ENCODE results near the gene BBS2.

BBS2 gene

DNA sequence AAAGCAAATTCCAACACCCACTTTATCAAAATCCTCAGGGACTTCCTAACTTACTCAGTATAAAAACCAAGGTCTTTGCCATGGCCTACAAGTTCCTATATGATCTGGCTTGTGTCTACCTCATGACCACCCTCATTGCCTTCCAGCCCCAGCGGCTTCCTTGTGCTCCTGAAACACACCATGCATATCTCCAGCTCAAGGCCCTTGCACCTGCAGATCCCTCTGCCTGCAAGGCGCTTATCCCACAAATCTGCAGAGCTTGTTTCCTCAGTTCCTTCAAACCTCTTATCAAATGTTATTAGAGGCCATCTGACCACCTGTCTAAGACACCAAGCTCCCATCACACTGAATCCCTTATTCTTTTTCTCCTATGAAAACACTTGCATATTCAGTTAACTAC lies 2.6 kb downstream of the BBS2 start:
- Histone ChIP-seq H3K9me3 (ENCODE audit: insufficient read depth, low read depth, low read length) (no peaks in the 10 kb centered on the region), H3K27ac (ENCODE audit: low read length) (no peak overlapping the region), H3K36me3 (ENCODE audit: insufficient read depth, low read depth, low read length) (no peaks in the 10 kb centered on the region), H3K9ac (ENCODE audit: low read depth, low read length) (no peak overlapping the region), H3K27me3 (ENCODE audit: insufficient read depth, low read length) (peaks cover 6% of the 10 kb centered on the region; the same call in 1 of the 2 replicates), H3K4me1 (ENCODE audit: insufficient read depth, low read length) (peaks cover 2% of the 10 kb centered on the region; the same call in 1 of the 2 replicates), H3K4me3 (ENCODE audit: low read length) (no peak overlapping the region)

GRCh38 chr16:56515665-56516064 lies 4.2 kb downstream of the BBS2 start:
- Histone ChIP-seq H3K27ac (ENCODE audit: low read length) (no peak overlapping the region), H3K4me1 (ENCODE audit: insufficient read depth, low read length) (peaks cover 2% of the 10 kb centered on the region; the same call in 1 of the 2 replicates), H3K4me3 (ENCODE audit: low read length) (no peak overlapping the region)

GRCh38 chr16:56514845-56515244 lies 5.0 kb downstream of the BBS2 start:
- H3K27ac ChIP-seq (ENCODE audit: low read length), result no peak overlapping the region
- no peaks in the 10 kb centered on the region for H3K27me3 ChIP-seq (ENCODE audit: insufficient read depth, low read length)
- H3K36me3 ChIP-seq (ENCODE audit: insufficient read depth, low read depth, low read length), result no peaks in the 10 kb centered on the region
- no peak overlapping the region for H3K4me3 ChIP-seq (ENCODE audit: low read length)
- no peaks in the 10 kb centered on the region for H3K4me1 ChIP-seq (ENCODE audit: insufficient read depth, low read length)
- H3K9ac ChIP-seq (ENCODE audit: low read depth, low read length), result no peak overlapping the region
- no peaks in the 10 kb centered on the region for H3K9me3 ChIP-seq (ENCODE audit: insufficient read depth, low read depth, low read length)

More at GRCh38 chr16:56515665-56516064, 4.2 kb downstream of the BBS2 start:
- H3K36me3 ChIP-seq (ENCODE audit: insufficient read depth, low read depth, low read length), result no peaks in the 10 kb centered on the region
- no peaks in the 10 kb centered on the region for H3K9me3 ChIP-seq (ENCODE audit: insufficient read depth, low read depth, low read length)
- H3K9ac ChIP-seq (ENCODE audit: low read depth, low read length), result no peak overlapping the region
- peaks cover 5% of the 10 kb centered on the region; the same call in 1 of the 2 replicates for H3K27me3 ChIP-seq (ENCODE audit: insufficient read depth, low read length)

DNA sequence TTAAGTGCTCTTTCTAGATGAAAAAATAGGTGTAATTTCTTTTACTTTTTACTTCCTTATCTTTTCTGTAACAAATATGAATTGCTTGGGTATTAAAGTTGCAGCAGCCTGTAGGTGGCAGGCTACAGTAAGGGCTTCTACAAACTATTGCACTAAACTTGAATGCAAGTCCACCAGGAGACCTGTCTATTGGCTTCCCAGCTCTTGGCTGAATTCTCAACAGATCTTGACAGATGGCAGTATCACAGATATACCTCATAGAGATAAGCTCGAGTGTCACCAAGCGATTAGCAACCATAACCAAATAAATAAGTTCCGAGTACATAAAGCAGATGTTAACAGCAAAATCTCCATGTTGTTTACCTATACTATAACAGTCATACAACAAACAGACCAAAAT lies 5.9 kb downstream of the BBS2 start:
- Histone ChIP-seq H3K27ac (ENCODE audit: low read length) (no peak overlapping the region), H3K4me3 (ENCODE audit: low read length) (no peak overlapping the region), H3K4me1 (ENCODE audit: insufficient read depth, low read length) (no peaks in the 10 kb centered on the region), H3K27me3 (ENCODE audit: insufficient read depth, low read length) (no peaks in the 10 kb centered on the region), H3K9me3 (ENCODE audit: insufficient read depth, low read depth, low read length) (no peaks in the 10 kb centered on the region), H3K9ac (ENCODE audit: low read depth, low read length) (no peak overlapping the region), H3K36me3 (ENCODE audit: insufficient read depth, low read depth, low read length) (no peaks in the 10 kb centered on the region)

DNA sequence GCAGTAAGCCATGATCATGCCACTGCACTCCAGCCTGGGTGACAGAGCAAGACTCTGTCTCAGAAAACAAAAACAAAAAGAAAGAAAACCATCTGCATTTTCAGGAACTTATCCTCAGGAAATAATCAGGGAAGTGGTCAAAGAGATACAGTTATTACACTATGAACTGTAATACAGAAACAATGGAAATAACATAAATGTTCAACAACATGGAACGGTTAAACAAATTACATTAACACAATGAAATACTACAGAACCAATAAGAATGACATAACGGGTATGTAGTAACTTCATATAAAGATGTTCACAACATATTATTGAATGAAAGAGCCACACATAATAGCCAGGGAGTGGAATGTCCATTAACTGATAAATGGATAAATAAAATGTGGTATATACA lies 6.7 kb downstream of the BBS2 start:
- Histone ChIP-seq H3K27ac (ENCODE audit: low read length) (no peak overlapping the region), H3K9me3 (ENCODE audit: insufficient read depth, low read depth, low read length) (no peaks in the 10 kb centered on the region), H3K4me1 (ENCODE audit: insufficient read depth, low read length) (no peaks in the 10 kb centered on the region), H3K27me3 (ENCODE audit: insufficient read depth, low read length) (no peaks in the 10 kb centered on the region), H3K36me3 (ENCODE audit: insufficient read depth, low read depth, low read length) (no peaks in the 10 kb centered on the region), H3K9ac (ENCODE audit: low read depth, low read length) (no peak overlapping the region), H3K4me3 (ENCODE audit: low read length) (no peak overlapping the region)

GRCh38 chr16:56512025-56512424 lies 7.8 kb downstream of the BBS2 start:
- H3K36me3 ChIP-seq (ENCODE audit: insufficient read depth, low read depth, low read length), result no peaks in the 10 kb centered on the region
- no peaks in the 10 kb centered on the region for H3K27me3 ChIP-seq (ENCODE audit: insufficient read depth, low read length)
- no peaks in the 10 kb centered on the region for H3K4me1 ChIP-seq (ENCODE audit: insufficient read depth, low read length)
- H3K9me3 ChIP-seq (ENCODE audit: insufficient read depth, low read depth, low read length), result no peaks in the 10 kb centered on the region
- H3K27ac ChIP-seq (ENCODE audit: low read length), result no peak overlapping the region
- no peak overlapping the region for H3K9ac ChIP-seq (ENCODE audit: low read depth, low read length)
- H3K4me3 ChIP-seq (ENCODE audit: low read length), result no peak overlapping the region

DNA sequence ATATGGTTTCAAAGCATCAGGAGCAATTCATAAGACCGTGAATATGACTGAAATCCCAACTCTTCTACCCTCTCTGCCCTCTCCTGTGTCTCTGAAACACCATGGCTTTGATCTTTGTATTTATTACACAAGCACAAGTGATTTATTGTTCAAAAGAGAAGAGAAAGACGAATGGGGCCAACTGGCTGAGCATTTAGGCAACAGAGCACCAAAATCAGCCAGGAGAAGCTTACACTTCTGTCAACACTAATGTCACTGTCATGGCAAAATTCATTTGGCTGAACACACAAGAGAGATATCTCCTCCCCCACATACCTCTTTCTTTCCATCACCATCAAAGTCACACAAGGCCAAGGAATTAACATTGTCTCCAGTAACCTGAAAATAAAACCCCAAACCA lies 9.3 kb downstream of the BBS2 start:
- Histone ChIP-seq H3K36me3 (ENCODE audit: insufficient read depth, low read depth, low read length) (0 out of 2 replicates have a peak, but pooled peaks cover 2% of the 10 kb centered on the region), H3K27me3 (ENCODE audit: insufficient read depth, low read length) (no peaks in the 10 kb centered on the region), H3K27ac (ENCODE audit: low read length) (no peak overlapping the region), H3K9ac (ENCODE audit: low read depth, low read length) (no peak overlapping the region), H3K9me3 (ENCODE audit: insufficient read depth, low read depth, low read length) (no peaks in the 10 kb centered on the region), H3K4me3 (ENCODE audit: low read length) (no peak overlapping the region), H3K4me1 (ENCODE audit: insufficient read depth, low read length) (no peaks in the 10 kb centered on the region)

GRCh38 chr16:56506941-56507340 lies 12.9 kb downstream of the BBS2 start:
- no peak overlapping the region for H3K9ac ChIP-seq (ENCODE audit: low read depth, low read length)
- H3K4me3 ChIP-seq (ENCODE audit: low read length), result no peak overlapping the region
- no peaks in the 10 kb centered on the region for H3K4me1 ChIP-seq (ENCODE audit: insufficient read depth, low read length)
- no peaks in the 10 kb centered on the region for H3K27me3 ChIP-seq (ENCODE audit: insufficient read depth, low read length)
- no peak overlapping the region for H3K27ac ChIP-seq (ENCODE audit: low read length)
- H3K9me3 ChIP-seq (ENCODE audit: insufficient read depth, low read depth, low read length), result no peaks in the 10 kb centered on the region
- 0 out of 2 replicates have a peak, but pooled peaks cover 6% of the 10 kb centered on the region for H3K36me3 ChIP-seq (ENCODE audit: insufficient read depth, low read depth, low read length)

- Histone ChIP-seq H3K27me3 (ENCODE audit: insufficient read depth, low read length) (no peaks in the 10 kb centered on the region), H3K9ac (ENCODE audit: low read depth, low read length) (no peak overlapping the region; the same call in 1 of the 2 replicates), H3K36me3 (ENCODE audit: insufficient read depth, low read depth, low read length) (0 out of 2 replicates have a peak, but pooled peaks cover 12% of the 10 kb centered on the region), H3K4me1 (ENCODE audit: insufficient read depth, low read length) (no peaks in the 10 kb centered on the region), H3K4me3 (ENCODE audit: low read length) (no peak overlapping the region), H3K27ac (ENCODE audit: low read length) (no peak overlapping the region), H3K9me3 (ENCODE audit: insufficient read depth, low read depth, low read length) (no peaks in the 10 kb centered on the region)
These were observed 14.6 kb downstream of the BBS2 start for GRCh38 chr16:56505181-56505580.

GRCh38 chr16:56493815-56494214 lies 26.0 kb downstream of the BBS2 start:
- Histone ChIP-seq H3K9me3 (ENCODE audit: insufficient read depth, low read depth, low read length) (no peaks in the 10 kb centered on the region), H3K9ac (ENCODE audit: low read depth, low read length) (no peak overlapping the region), H3K27ac (ENCODE audit: low read length) (no peak overlapping the region), H3K36me3 (ENCODE audit: insufficient read depth, low read depth, low read length) (no peaks in the 10 kb centered on the region), H3K4me1 (ENCODE audit: insufficient read depth, low read length) (no peaks in the 10 kb centered on the region), H3K4me3 (ENCODE audit: low read length) (no peak overlapping the region), H3K27me3 (ENCODE audit: insufficient read depth, low read length) (no peaks in the 10 kb centered on the region)

- Histone ChIP-seq H3K9ac (ENCODE audit: low read depth, low read length) (no peak overlapping the region), H3K9me3 (ENCODE audit: insufficient read depth, low read depth, low read length) (no peaks in the 10 kb centered on the region), H3K27me3 (ENCODE audit: insufficient read depth, low read length) (no peaks in the 10 kb centered on the region), H3K4me1 (ENCODE audit: insufficient read depth, low read length) (no peaks in the 10 kb centered on the region), H3K36me3 (ENCODE audit: insufficient read depth, low read depth, low read length) (no peaks in the 10 kb centered on the region), H3K27ac (ENCODE audit: low read length) (no peak overlapping the region), H3K4me3 (ENCODE audit: low read length) (no peak overlapping the region)
These were observed 26.7 kb downstream of the BBS2 start for GRCh38 chr16:56493126-56493525.

GRCh38 chr16:56491657-56492261 lies 28.1 kb downstream of the BBS2 start:
- no peaks in the 10 kb centered on the region for H3K9me3 ChIP-seq (ENCODE audit: insufficient read depth, low read depth, low read length)
- H3K27me3 ChIP-seq (ENCODE audit: insufficient read depth, low read length), result no peaks in the 10 kb centered on the region
- H3K4me1 ChIP-seq (ENCODE audit: insufficient read depth, low read length), result no peaks in the 10 kb centered on the region
- no peak overlapping the region for H3K27ac ChIP-seq (ENCODE audit: low read length)
- H3K9ac ChIP-seq (ENCODE audit: low read depth, low read length), result no peak overlapping the region
- H3K4me3 ChIP-seq (ENCODE audit: low read length), result no peak overlapping the region
- H3K36me3 ChIP-seq (ENCODE audit: insufficient read depth, low read depth, low read length), result no peaks in the 10 kb centered on the region

Measured in iPS-20b (cell line).